Lower leg skin (tissue), 3 donors: ENCODE results near the gene SOHLH1.

Experiments
- POLR2A ChIP-seq, 2 donors: fragments of 450-650 bp; IDR thresholded peaks; one replicate each; pipeline ENCODE4 v1.6.1; 2016 to 2017; ENCODE audit warnings: antibody characterized with exemption in 2 of 2, mild to moderate bottlenecking in 1 of 2, moderate library complexity in 1 of 2
- TF ChIP-seq, protein P1 (sequence below), 3 donors: fragments of 450-650 bp; IDR thresholded peaks; one replicate each; pipeline ENCODE4 v1.5.1; 2016; ENCODE audit warnings: antibody characterized with exemption in 3 of 3, mild to moderate bottlenecking in 3 of 3, moderate library complexity in 2 of 3

GRCh38 chr9:135678236-135679017 lies 20.9 kb downstream of the SOHLH1 start:
- TF ChIP-seq, protein P1, sequence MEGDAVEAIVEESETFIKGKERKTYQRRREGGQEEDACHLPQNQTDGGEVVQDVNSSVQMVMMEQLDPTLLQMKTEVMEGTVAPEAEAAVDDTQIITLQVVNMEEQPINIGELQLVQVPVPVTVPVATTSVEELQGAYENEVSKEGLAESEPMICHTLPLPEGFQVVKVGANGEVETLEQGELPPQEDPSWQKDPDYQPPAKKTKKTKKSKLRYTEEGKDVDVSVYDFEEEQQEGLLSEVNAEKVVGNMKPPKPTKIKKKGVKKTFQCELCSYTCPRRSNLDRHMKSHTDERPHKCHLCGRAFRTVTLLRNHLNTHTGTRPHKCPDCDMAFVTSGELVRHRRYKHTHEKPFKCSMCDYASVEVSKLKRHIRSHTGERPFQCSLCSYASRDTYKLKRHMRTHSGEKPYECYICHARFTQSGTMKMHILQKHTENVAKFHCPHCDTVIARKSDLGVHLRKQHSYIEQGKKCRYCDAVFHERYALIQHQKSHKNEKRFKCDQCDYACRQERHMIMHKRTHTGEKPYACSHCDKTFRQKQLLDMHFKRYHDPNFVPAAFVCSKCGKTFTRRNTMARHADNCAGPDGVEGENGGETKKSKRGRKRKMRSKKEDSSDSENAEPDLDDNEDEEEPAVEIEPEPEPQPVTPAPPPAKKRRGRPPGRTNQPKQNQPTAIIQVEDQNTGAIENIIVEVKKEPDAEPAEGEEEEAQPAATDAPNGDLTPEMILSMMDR (IDR thresholded peaks at IDR 0.05): no peak
- TF ChIP-seq POLR2A (IDR thresholded peaks at IDR 0.05): no peak
